K562 (cell line): ENCODE results near the gene MAGT1. TPM values are rescaled to one million over a fixed set of nuclear protein-coding genes. Genes with fewer than 3 reads are reported as not detected.
A peak's percentile ranks its signal among the peaks of the same experiment; 100 is the strongest.

ENCODE experiments used
- ATAC-seq: fragments of 200-7000 bp; cut with Tn5 transposase; 3 replicates; pipeline ENCODE4 v1.9.1; 2020; ENCODE audit warnings: moderate library complexity
- BruUV-seq: library from RNA; stranded (reverse); fragments of 400-500 nt; replicated peaks from 2 replicates; lab custom pipeline; 2021; lab: Mats Ljungman, UMichigan
- CTCF ChIA-PET: fragments of 300-600 bp; formaldehyde crosslinking; extraction: SDS; loops from one replicate; lab custom pipeline; 2021; ENCODE audit warnings: low intra/inter-chr PET ratio; lab: Yijun Ruan, JAX
- POLR2A ChIA-PET: fragments of 300-600, 350-650 bp; sonication (Branson Sonifier 250); formaldehyde crosslinking; extraction: SDS; loops from one replicate; lab custom pipeline; 2021; ENCODE audit warnings: antibody characterized with exemption, inconsistent platforms; lab: Yijun Ruan, JAX
- DNase-seq, 4 experiments: peaks; one replicate each; pipeline versions ENCODE4 v3.0.0 to v3.0.0-alpha.2; 2011 to 2018; ENCODE audit warnings: low spot score in 3 of 4, mixed read lengths in 3 of 4; ENCODE audit errors: extremely low read depth in 1 of 4
- FAIRE-seq: peaks from 2 replicates; lab custom pipeline; 2011; peaks lifted over from hg19 to GRCh38; lab: Jason Lieb, UNC
- H2AFZ ChIP-seq: 2 replicates; pipeline ENCODE4 v1.6.0; 2011; ENCODE audit warnings: low read depth, low read length, control low read depth, inconsistent platforms
- H3K27ac ChIP-seq: fragments of 200-600 bp; 3 replicates; pipeline ENCODE4 v1.8.0; 2011; ENCODE audit warnings: low read depth, mild to moderate bottlenecking, control low read depth, inconsistent platforms, low read length, moderate library complexity, mixed read lengths; ENCODE audit errors: extremely low read depth
- H3K27me3 ChIP-seq, 2 experiments: fragments of 300-600 bp in 1 of 2; 2 replicates in 1 of 2; 3 replicates in 1 of 2; pipeline versions ENCODE4 v1.6.0 to v1.8.0; 2011; ENCODE audit warnings: inconsistent platforms in 2 of 2, low read length in 2 of 2, mild to moderate bottlenecking in 1 of 2, mixed read lengths in 1 of 2, moderate library complexity in 1 of 2; ENCODE audit not compliant: control insufficient read depth in 2 of 2, insufficient read depth in 2 of 2
- H3K36me3 ChIP-seq: fragments of 300-600 bp; 3 replicates; pipeline ENCODE4 v1.8.0; 2011; ENCODE audit warnings: mild to moderate bottlenecking, low read length, inconsistent platforms; ENCODE audit not compliant: control insufficient read depth, insufficient read depth
- H3K4me1 ChIP-seq, 2 experiments: fragments of 200-600 bp in 1 of 2; replicated peaks in 1 of 2; 2 replicates in 1 of 2; 3 replicates in 1 of 2; pipeline versions ENCODE4 v1.5.1 to v1.8.0; 2011; ENCODE audit warnings: inconsistent platforms in 2 of 2, low read length in 2 of 2, mild to moderate bottlenecking in 1 of 2, mixed read lengths in 1 of 2, moderate library complexity in 1 of 2; ENCODE audit not compliant: control insufficient read depth in 2 of 2, insufficient read depth in 2 of 2
- H3K4me2 ChIP-seq: 2 replicates; pipeline ENCODE4 v1.6.1; 2011; ENCODE audit warnings: low read length, control low read depth, inconsistent platforms, mixed read lengths; ENCODE audit not compliant: insufficient read depth
- H3K4me3 ChIP-seq: fragments of 200-600 bp; sonication (generic), shearing (Covaris generic); 2 replicates; pipeline ENCODE4 v1.5.1; 2016; ENCODE audit warnings: control low read depth, inconsistent platforms
- H3K79me2 ChIP-seq: fragments of 200-600 bp; 3 replicates; pipeline ENCODE4 v1.8.0; 2011; ENCODE audit warnings: low read length, inconsistent platforms; ENCODE audit not compliant: control insufficient read depth, insufficient read depth
- H3K9ac ChIP-seq, 2 experiments: 2 replicates each; pipeline versions ENCODE4 v1.6.0 to v1.6.1; 2011; ENCODE audit warnings: low read depth in 2 of 2, low read length in 2 of 2, control low read depth in 1 of 2, inconsistent platforms in 1 of 2, mild to moderate bottlenecking in 1 of 2, mixed read lengths in 1 of 2; ENCODE audit not compliant: insufficient read depth in 1 of 2
- H3K9me1 ChIP-seq: one replicate; pipeline ENCODE4 v1.6.0; 2011; ENCODE audit warnings: inconsistent platforms, mild to moderate bottlenecking, low read length, moderate library complexity; ENCODE audit not compliant: control insufficient read depth, insufficient read depth
- H3K9me3 ChIP-seq: replicated peaks from 2 replicates; pipeline ENCODE4 v1.5.1; 2011; ENCODE audit warnings: low read depth, low read length, inconsistent platforms; ENCODE audit not compliant: control insufficient read depth, insufficient read depth
- H4K20me1 ChIP-seq: replicated peaks from 2 replicates; pipeline ENCODE4 v1.6.1; 2011; ENCODE audit warnings: low read length, inconsistent platforms, mixed read lengths; ENCODE audit not compliant: control insufficient read depth, insufficient read depth
- NCOA6 ChIP-seq: fragments of 450-650 bp; IDR thresholded peaks from 2 replicates; pipeline ENCODE4 v1.6.1; 2017; ENCODE audit warnings: mild to moderate bottlenecking
- NFYB ChIP-seq: IDR thresholded peaks from 2 replicates; pipeline ENCODE4 v1.6.1; 2011; ENCODE audit warnings: mild to moderate bottlenecking, moderate library complexity; ENCODE audit not compliant: insufficient read length; ENCODE audit errors: extremely low read depth
- RNF2 ChIP-seq: sonication (generic); IDR thresholded peaks from 2 replicates; pipeline ENCODE4 v1.6.1; 2016
- ZNF77 ChIP-seq: fragments of 250-450 bp; sonication (Bioruptor Pico); IDR thresholded peaks from 2 replicates; pipeline ENCODE4 v1.5.0; 2020
- WGBS: fragments of 100-300 bp; shearing (Covaris generic); methylation state at CpG from one replicate; pipeline ENCODE4 v1.1.6; 2016; ENCODE audit warnings: low coverage, mixed read lengths; ENCODE audit not compliant: insufficient coverage; ENCODE audit errors: missing lambda C conversion rate; 5-methylcytosine and 5-hydroxymethylcytosine counted together
- in situ Hi-C: fragments of 300-500 bp; cut with MboI; formaldehyde crosslinking; loops from 4 replicates; pipeline ENCODE4 v1.15.0; 2018; ENCODE audit warnings: inconsistent platforms, mixed read lengths
- intact Hi-C: fragments of 100-400 bp; cut with micrococcal nuclease; formaldehyde crosslinking; loops from 2 replicates; pipeline ENCODE4 v1.14.2; 2022
- polyA plus RNA-seq, 8 experiments: library from polyadenylated mRNA; depleted of rRNA in 4 of 8; stranded (reverse) in 5 of 8; unstranded in 3 of 8; fragments of >200 nt; fragmentation: Nextera tagmentation in 2 of 8; fragmentation: Illumina TruSeq in 1 of 8; extraction: Ambion mirVana in 2 of 8; extraction: Trizol in 1 of 8; gene quantifications; 2 replicates each; pipeline versions ENCODE4 v1.2.1 to v1.2.3, GENCODE V29; 2011 to 2014; ENCODE audit warnings: inconsistent platforms in 1 of 8, missing spikeins in 1 of 8
- total RNA-seq, 7 experiments: library from RNA; depleted of rRNA in 6 of 7; stranded (reverse); fragments of >200 nt in 6 of 7; fragmentation: Illumina TruSeq in 2 of 7; extraction: Trizol in 2 of 7; gene quantifications; 2 replicates each; pipeline versions ENCODE4 v1.2.1 to v1.2.3, GENCODE V29; 2011 to 2021; ENCODE audit warnings: low replicate concordance in 1 of 7
- TF ChIP-seq, protein P1 (sequence below): sonication (generic); formaldehyde crosslinking; IDR thresholded peaks from 2 replicates; pipeline ENCODE4 v1.8.0; 2023; ENCODE audit warnings: missing genetic modification reagents, mild to moderate bottlenecking, borderline replicate concordance
- TF ChIP-seq, protein P2 (sequence below), 2 experiments: fragments of 450-650 bp; formaldehyde crosslinking in 1 of 2; IDR thresholded peaks; 2 replicates each; pipeline versions ENCODE4 v1.4.0 to v1.6.1; 2014 to 2020; ENCODE audit warnings: mild to moderate bottlenecking in 2 of 2, borderline replicate concordance in 1 of 2, low read depth in 1 of 2
- TF ChIP-seq, protein P3 (sequence below): sonication (generic); formaldehyde crosslinking; IDR thresholded peaks from 2 replicates; pipeline ENCODE4 v1.8.0; 2022; ENCODE audit warnings: mild to moderate bottlenecking, missing genetic modification reagents

The MAGT1 gene
- total and polyA plus RNA-seq, 9 of the 15 experiments (the other 6 are each of a cell fraction or from before 2014, with no cell fraction given), result 15.5 to 46.2 (median 28.8) TPM

DNA sequence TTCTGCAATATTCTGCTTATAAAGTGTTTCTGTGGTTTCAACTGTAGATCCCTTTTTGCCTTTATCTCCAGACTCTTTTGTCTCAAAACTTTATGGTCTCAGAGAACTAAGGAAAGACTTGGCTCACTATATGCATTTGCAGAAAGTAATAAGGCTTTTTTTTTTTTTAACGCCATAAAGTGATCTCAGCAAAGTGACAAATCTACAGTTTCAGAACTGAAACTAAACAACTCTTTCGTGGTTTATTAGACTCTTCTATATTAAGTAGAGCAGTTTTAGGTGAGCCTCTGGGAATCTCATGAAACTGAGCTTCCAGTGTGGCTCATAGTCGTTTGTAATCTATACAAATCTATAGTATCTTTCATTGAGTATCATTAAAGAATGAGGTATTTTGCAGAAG, 30.5 kb upstream of the MAGT1 start:
- 9% methylated on average over 3 of the region's 3 CpGs for WGBS
- intact Hi-C loops (no loop called here), in situ Hi-C loops (no loop called here)
- POLR2A ChIA-PET, result no interaction called here
- BruUV-seq, result no TSS peak
- no peaks in the 10 kb centered on the region; the same call in 2 of the 3 replicates for H3K36me3 ChIP-seq
- H3K4me3 ChIP-seq, result no peak overlapping the region
- H3K4me2 ChIP-seq, result no peak overlapping the region
- no peak overlapping the region for H3K9ac ChIP-seq
- no peak for ATAC-seq
- H3K79me2 ChIP-seq, result peaks cover 92% of the 10 kb centered on the region
- no peaks in the 10 kb centered on the region for H3K27me3 ChIP-seq
- no peak for FAIRE-seq
- CTCF ChIA-PET, result no interaction called here
- H2AFZ ChIP-seq, result no peak overlapping the region
- no peak for DNase-seq
- H3K4me1 ChIP-seq, result peaks cover 4% of the 10 kb centered on the region in 2 experiments; a peak in 3 of 5 replicates
- peak overlapping the region; percentile 51; the same call in 1 of the 3 replicates for H3K27ac ChIP-seq
- H3K9me1 ChIP-seq, result no peaks in the 10 kb centered on the region
- TF ChIP-seq, protein P1, sequence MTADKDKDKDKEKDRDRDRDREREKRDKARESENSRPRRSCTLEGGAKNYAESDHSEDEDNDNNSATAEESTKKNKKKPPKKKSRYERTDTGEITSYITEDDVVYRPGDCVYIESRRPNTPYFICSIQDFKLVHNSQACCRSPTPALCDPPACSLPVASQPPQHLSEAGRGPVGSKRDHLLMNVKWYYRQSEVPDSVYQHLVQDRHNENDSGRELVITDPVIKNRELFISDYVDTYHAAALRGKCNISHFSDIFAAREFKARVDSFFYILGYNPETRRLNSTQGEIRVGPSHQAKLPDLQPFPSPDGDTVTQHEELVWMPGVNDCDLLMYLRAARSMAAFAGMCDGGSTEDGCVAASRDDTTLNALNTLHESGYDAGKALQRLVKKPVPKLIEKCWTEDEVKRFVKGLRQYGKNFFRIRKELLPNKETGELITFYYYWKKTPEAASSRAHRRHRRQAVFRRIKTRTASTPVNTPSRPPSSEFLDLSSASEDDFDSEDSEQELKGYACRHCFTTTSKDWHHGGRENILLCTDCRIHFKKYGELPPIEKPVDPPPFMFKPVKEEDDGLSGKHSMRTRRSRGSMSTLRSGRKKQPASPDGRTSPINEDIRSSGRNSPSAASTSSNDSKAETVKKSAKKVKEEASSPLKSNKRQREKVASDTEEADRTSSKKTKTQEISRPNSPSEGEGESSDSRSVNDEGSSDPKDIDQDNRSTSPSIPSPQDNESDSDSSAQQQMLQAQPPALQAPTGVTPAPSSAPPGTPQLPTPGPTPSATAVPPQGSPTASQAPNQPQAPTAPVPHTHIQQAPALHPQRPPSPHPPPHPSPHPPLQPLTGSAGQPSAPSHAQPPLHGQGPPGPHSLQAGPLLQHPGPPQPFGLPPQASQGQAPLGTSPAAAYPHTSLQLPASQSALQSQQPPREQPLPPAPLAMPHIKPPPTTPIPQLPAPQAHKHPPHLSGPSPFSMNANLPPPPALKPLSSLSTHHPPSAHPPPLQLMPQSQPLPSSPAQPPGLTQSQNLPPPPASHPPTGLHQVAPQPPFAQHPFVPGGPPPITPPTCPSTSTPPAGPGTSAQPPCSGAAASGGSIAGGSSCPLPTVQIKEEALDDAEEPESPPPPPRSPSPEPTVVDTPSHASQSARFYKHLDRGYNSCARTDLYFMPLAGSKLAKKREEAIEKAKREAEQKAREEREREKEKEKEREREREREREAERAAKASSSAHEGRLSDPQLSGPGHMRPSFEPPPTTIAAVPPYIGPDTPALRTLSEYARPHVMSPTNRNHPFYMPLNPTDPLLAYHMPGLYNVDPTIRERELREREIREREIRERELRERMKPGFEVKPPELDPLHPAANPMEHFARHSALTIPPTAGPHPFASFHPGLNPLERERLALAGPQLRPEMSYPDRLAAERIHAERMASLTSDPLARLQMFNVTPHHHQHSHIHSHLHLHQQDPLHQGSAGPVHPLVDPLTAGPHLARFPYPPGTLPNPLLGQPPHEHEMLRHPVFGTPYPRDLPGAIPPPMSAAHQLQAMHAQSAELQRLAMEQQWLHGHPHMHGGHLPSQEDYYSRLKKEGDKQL (CRISPR knock-in tag), result no peak
- TF ChIP-seq, protein P2, sequence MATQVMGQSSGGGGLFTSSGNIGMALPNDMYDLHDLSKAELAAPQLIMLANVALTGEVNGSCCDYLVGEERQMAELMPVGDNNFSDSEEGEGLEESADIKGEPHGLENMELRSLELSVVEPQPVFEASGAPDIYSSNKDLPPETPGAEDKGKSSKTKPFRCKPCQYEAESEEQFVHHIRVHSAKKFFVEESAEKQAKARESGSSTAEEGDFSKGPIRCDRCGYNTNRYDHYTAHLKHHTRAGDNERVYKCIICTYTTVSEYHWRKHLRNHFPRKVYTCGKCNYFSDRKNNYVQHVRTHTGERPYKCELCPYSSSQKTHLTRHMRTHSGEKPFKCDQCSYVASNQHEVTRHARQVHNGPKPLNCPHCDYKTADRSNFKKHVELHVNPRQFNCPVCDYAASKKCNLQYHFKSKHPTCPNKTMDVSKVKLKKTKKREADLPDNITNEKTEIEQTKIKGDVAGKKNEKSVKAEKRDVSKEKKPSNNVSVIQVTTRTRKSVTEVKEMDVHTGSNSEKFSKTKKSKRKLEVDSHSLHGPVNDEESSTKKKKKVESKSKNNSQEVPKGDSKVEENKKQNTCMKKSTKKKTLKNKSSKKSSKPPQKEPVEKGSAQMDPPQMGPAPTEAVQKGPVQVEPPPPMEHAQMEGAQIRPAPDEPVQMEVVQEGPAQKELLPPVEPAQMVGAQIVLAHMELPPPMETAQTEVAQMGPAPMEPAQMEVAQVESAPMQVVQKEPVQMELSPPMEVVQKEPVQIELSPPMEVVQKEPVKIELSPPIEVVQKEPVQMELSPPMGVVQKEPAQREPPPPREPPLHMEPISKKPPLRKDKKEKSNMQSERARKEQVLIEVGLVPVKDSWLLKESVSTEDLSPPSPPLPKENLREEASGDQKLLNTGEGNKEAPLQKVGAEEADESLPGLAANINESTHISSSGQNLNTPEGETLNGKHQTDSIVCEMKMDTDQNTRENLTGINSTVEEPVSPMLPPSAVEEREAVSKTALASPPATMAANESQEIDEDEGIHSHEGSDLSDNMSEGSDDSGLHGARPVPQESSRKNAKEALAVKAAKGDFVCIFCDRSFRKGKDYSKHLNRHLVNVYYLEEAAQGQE (IDR thresholded peaks at IDR 0.05; ENCODE audit: borderline replicate concordance), result no peak
- TF ChIP-seq, protein P2 (CRISPR knock-in tag; IDR thresholded peaks at IDR 0.05; ENCODE audit: low read depth), result no peak
- TF ChIP-seq ZNF77 (CRISPR knock-in tag) (no peak), NCOA6 (no peak), NFYB (no peak), RNF2 (no peak)
- TF ChIP-seq, protein P3, sequence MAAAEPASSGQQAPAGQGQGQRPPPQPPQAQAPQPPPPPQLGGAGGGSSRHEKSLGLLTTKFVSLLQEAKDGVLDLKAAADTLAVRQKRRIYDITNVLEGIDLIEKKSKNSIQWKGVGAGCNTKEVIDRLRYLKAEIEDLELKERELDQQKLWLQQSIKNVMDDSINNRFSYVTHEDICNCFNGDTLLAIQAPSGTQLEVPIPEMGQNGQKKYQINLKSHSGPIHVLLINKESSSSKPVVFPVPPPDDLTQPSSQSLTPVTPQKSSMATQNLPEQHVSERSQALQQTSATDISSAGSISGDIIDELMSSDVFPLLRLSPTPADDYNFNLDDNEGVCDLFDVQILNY (CRISPR knock-in tag), result no peak
- no peaks in the 10 kb centered on the region for H3K9me3 ChIP-seq
- no peaks in the 10 kb centered on the region for H4K20me1 ChIP-seq
